Activated naive CD4-positive, alpha-beta T cell treated with anti-CD3 and anti-CD28 coated beads for 36 hours (primary cell): Measurements from ENCODE around the gene CCDC6. TPM values are rescaled to one million over a fixed set of nuclear protein-coding genes. Genes with fewer than 3 reads are reported as not detected.

Experiments
- CTCF ChIA-PET: fragments of 350-600 bp; sonication (Branson Sonifier 250); formaldehyde crosslinking; loops from one replicate; lab custom pipeline; 2021; ENCODE audit warnings: antibody characterized with exemption; lab: Charles Lee
- DNase-seq: peaks from one replicate; pipeline ENCODE4 v3.0.0-alpha.2; 2020
- H3K27ac Mint-ChIP-seq: one replicate; pipeline ENCODE4 v1.8.0; 2021; ENCODE audit warnings: mild to moderate bottlenecking, mixed read lengths
- H3K27me3 Mint-ChIP-seq: one replicate; pipeline ENCODE4 v1.8.0; 2021; ENCODE audit warnings: low read depth, mixed read lengths
- H3K36me3 Mint-ChIP-seq: one replicate; pipeline ENCODE4 v1.8.0; 2021; ENCODE audit warnings: low read depth, mixed read lengths
- H3K4me1 Mint-ChIP-seq: one replicate; pipeline ENCODE4 v1.8.0; 2021; ENCODE audit warnings: low read depth, mixed read lengths
- H3K4me3 Mint-ChIP-seq: one replicate; pipeline ENCODE4 v1.8.0; 2021; ENCODE audit warnings: mild to moderate bottlenecking, moderate library complexity, mixed read lengths
- H3K9me3 Mint-ChIP-seq: one replicate; pipeline ENCODE4 v1.8.0; 2021; ENCODE audit warnings: mixed read lengths
- intact Hi-C: fragments of 100-400 bp; cut with micrococcal nuclease; formaldehyde crosslinking; loops from one replicate; pipeline ENCODE4 v1.15.1; 2023
- total RNA-seq, 2 experiments: library from RNA; stranded (reverse); gene quantifications; one replicate each; pipeline ENCODE4 v1.2.3, GENCODE V29; 2021

The CCDC6 gene
- total RNA-seq, 2 experiments from 2014 or later = 43.1 to 44.9 TPM

- no peak overlapping the region for H3K27ac Mint-ChIP-seq
- H3K36me3 Mint-ChIP-seq = peaks cover 23% of the 10 kb centered on the region
- peaks cover 5% of the 10 kb centered on the region for H3K9me3 Mint-ChIP-seq
- peak; percentile 39 for DNase-seq
- no peak overlapping the region for H3K4me3 Mint-ChIP-seq
- intact Hi-C loops = loop anchor here (1.0 kb wide), 1 partner anchor 17 kb away; no protein-coding TSS in a partner anchor
- H3K27me3 Mint-ChIP-seq = no peaks in the 10 kb centered on the region
- peaks cover 70% of the 10 kb centered on the region for H3K4me1 Mint-ChIP-seq
- CTCF ChIA-PET = interaction anchor here (0.6 to 4.5 kb wide), 10 partner anchors 9 to 185 kb away, joined by 3 to 36 read pairs (median 3); partner anchors contain the start of gene CCDC6
Observed at GRCh38 chr10:59864141-59864962, 42.0 kb downstream of the CCDC6 start.

- peaks cover 5% of the 10 kb centered on the region for H3K9me3 Mint-ChIP-seq
- H3K27ac Mint-ChIP-seq = no peak overlapping the region
- DNase-seq = no peak
- CTCF ChIA-PET = interaction anchor here (0.6 kb wide), 1 partner anchor 38 kb away, joined by 3 read pairs; no protein-coding TSS in a partner anchor
- H3K27me3 Mint-ChIP-seq = no peaks in the 10 kb centered on the region
- no peak overlapping the region for H3K4me3 Mint-ChIP-seq
- intact Hi-C loops = loop anchor here (2.0 kb wide), 1 partner anchor 21 kb away; no protein-coding TSS in a partner anchor
- H3K36me3 Mint-ChIP-seq = peaks cover 24% of the 10 kb centered on the region
- H3K4me1 Mint-ChIP-seq = peaks cover 45% of the 10 kb centered on the region
Observed at GRCh38 chr10:59859570-59859969, 46.8 kb downstream of the CCDC6 start.

- CTCF ChIA-PET = interaction anchor here (1.2 kb wide), 1 partner anchor 63 kb away, joined by 3 read pairs; no protein-coding TSS in a partner anchor
- no peak for DNase-seq
- H3K36me3 Mint-ChIP-seq = peaks cover 24% of the 10 kb centered on the region
- no peak overlapping the region for H3K4me3 Mint-ChIP-seq
- no peak overlapping the region for H3K27ac Mint-ChIP-seq
- intact Hi-C loops = loop anchor here (2.0 kb wide), 1 partner anchor 19 kb away; no protein-coding TSS in a partner anchor
- H3K9me3 Mint-ChIP-seq = peaks cover 5% of the 10 kb centered on the region
- H3K4me1 Mint-ChIP-seq = peaks cover 50% of the 10 kb centered on the region
- no peaks in the 10 kb centered on the region for H3K27me3 Mint-ChIP-seq
Observed at GRCh38 chr10:59857921-59858320, 48.4 kb downstream of the CCDC6 start.

- no peak overlapping the region for H3K4me3 Mint-ChIP-seq
- peaks cover 5% of the 10 kb centered on the region for H3K9me3 Mint-ChIP-seq
- no peak overlapping the region for H3K27ac Mint-ChIP-seq
- DNase-seq = no peak
- peaks cover 31% of the 10 kb centered on the region for H3K36me3 Mint-ChIP-seq
- intact Hi-C loops = no loop called here
- H3K4me1 Mint-ChIP-seq = peaks cover 54% of the 10 kb centered on the region
- H3K27me3 Mint-ChIP-seq = no peaks in the 10 kb centered on the region
- CTCF ChIA-PET = no interaction called here
Observed at GRCh38 chr10:59857049-59857448, 49.3 kb downstream of the CCDC6 start.

DNA sequence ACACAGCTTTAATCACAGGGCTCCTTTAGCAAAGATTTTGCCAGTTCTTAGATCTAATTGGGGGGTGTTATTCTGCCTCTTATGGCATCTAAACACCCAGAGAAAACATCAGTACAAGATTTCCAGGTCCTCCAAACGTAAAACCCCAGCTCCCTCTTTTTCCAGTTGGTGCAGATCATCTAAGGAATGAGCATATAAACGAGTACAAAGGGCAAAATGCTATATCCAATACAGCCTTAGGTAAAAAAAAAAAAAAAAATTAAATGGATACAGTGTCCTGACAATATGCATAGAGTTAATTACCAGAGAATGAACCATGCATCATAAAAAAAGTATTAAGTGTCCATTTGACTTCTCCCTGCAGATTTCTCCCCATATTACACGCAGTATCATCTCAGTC lies 50.3 kb downstream of the CCDC6 start:
- peaks cover 50% of the 10 kb centered on the region for H3K4me1 Mint-ChIP-seq
- no peak for DNase-seq
- intact Hi-C loops = no loop called here

GRCh38 chr10:59854571-59854970 lies 51.8 kb downstream of the CCDC6 start:
- no peak for DNase-seq
- H3K4me3 Mint-ChIP-seq = no peak overlapping the region
- peaks cover 2% of the 10 kb centered on the region for H3K9me3 Mint-ChIP-seq
- H3K27me3 Mint-ChIP-seq = no peaks in the 10 kb centered on the region
- H3K36me3 Mint-ChIP-seq = peaks cover 16% of the 10 kb centered on the region
- H3K27ac Mint-ChIP-seq = no peak overlapping the region
- CTCF ChIA-PET = no interaction called here
- peaks cover 36% of the 10 kb centered on the region for H3K4me1 Mint-ChIP-seq
- intact Hi-C loops = no loop called here

More for the DNA sequence above, 50.3 kb downstream of the CCDC6 start:
- H3K36me3 Mint-ChIP-seq = peaks cover 27% of the 10 kb centered on the region
- no peaks in the 10 kb centered on the region for H3K27me3 Mint-ChIP-seq
- no peak overlapping the region for H3K4me3 Mint-ChIP-seq
- H3K27ac Mint-ChIP-seq = peak overlapping the region; percentile 1
- H3K9me3 Mint-ChIP-seq = peaks cover 5% of the 10 kb centered on the region
- CTCF ChIA-PET = interaction anchor here (0.8 kb wide), 1 partner anchor 50 kb away, joined by 4 read pairs; the partner anchor contains the start of gene CCDC6

DNA sequence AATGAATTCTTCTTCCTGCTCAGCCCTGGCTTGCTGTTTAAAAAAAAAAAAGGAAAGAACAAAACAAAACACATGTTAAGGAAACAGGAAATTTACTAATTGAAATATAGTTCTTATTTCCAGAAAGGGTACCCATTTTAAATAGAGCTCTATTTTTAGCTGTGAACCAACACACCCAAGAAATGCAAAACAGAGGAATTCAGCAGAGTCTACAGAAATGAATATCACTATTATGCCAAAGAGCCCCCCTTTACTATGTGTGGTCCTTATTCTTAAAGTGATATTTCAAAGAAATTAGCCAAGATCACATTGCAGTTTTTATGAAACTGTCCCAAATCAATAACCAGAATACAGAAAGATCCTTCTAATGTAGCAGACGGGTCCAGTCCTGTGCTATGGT lies 53.7 kb downstream of the CCDC6 start:
- no peaks in the 10 kb centered on the region for H3K27me3 Mint-ChIP-seq
- no peak overlapping the region for H3K4me3 Mint-ChIP-seq
- peaks cover 27% of the 10 kb centered on the region for H3K4me1 Mint-ChIP-seq
- intact Hi-C loops = no loop called here
- no peak for DNase-seq
- no peaks in the 10 kb centered on the region for H3K9me3 Mint-ChIP-seq
- H3K27ac Mint-ChIP-seq = no peak overlapping the region
- CTCF ChIA-PET = interaction anchor here (0.6 to 1.1 kb wide), 3 partner anchors 14 to 308 kb away, joined by 3 to 4 read pairs (median 3); partner anchors contain the start of gene CCDC6
- H3K36me3 Mint-ChIP-seq = peaks cover 23% of the 10 kb centered on the region

GRCh38 chr10:59851864-59852263 lies 54.5 kb downstream of the CCDC6 start:
- Mint-ChIP-seq H3K4me1 (peaks cover 27% of the 10 kb centered on the region), H3K36me3 (peaks cover 29% of the 10 kb centered on the region), H3K27ac (no peak overlapping the region), H3K9me3 (no peaks in the 10 kb centered on the region), H3K27me3 (no peaks in the 10 kb centered on the region), H3K4me3 (no peak overlapping the region)
- DNase-seq = no peak
- intact Hi-C loops = no loop called here
- CTCF ChIA-PET = interaction anchor here (0.5 to 1.1 kb wide), 4 partner anchors 15 to 55 kb away, joined by 3 read pairs; partner anchors contain the start of gene CCDC6

- DNase-seq = no peak
- Mint-ChIP-seq H3K36me3 (peaks cover 51% of the 10 kb centered on the region), H3K4me1 (peaks cover 7% of the 10 kb centered on the region), H3K9me3 (no peaks in the 10 kb centered on the region), H3K4me3 (no peak overlapping the region), H3K27ac (no peak overlapping the region), H3K27me3 (no peaks in the 10 kb centered on the region)
- intact Hi-C loops = no loop called here
- CTCF ChIA-PET = no interaction called here
Observed at GRCh38 chr10:59847888-59848287, 58.5 kb downstream of the CCDC6 start.

DNA sequence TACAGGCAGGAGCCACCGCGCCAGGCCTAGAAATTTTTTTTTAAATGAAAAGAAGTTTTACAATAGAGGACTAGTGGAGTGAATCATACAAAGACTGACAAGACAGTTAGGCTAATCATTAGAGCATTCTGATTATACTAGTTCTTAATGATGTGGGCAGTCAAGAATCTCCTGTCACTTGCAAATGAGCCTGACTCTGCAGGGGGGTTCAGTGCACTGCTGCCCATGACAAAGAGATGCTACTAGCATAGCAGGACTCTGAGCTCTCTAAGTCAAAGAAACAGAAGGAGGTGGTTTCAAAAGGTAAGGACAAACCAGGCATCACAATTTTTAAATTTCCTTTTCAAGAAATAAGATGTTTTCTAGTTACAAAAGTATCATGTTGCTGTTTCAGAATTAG lies 59.0 kb downstream of the CCDC6 start:
- intact Hi-C loops = no loop called here

GRCh38 chr10:59844436-59844835 lies 61.9 kb downstream of the CCDC6 start:
- intact Hi-C loops = no loop called here
- Mint-ChIP-seq H3K4me3 (no peak overlapping the region), H3K27me3 (no peaks in the 10 kb centered on the region), H3K4me1 (peaks cover 8% of the 10 kb centered on the region), H3K36me3 (peaks cover 61% of the 10 kb centered on the region), H3K9me3 (no peaks in the 10 kb centered on the region), H3K27ac (no peak overlapping the region)
- CTCF ChIA-PET = interaction anchor here (1.4 kb wide), 1 partner anchor 13 kb away, joined by 7 read pairs; no protein-coding TSS in a partner anchor
- no peak for DNase-seq

More for the DNA sequence above, 59.0 kb downstream of the CCDC6 start:
- Mint-ChIP-seq H3K4me1 (peaks cover 3% of the 10 kb centered on the region), H3K27ac (no peak overlapping the region), H3K9me3 (no peaks in the 10 kb centered on the region), H3K36me3 (peaks cover 50% of the 10 kb centered on the region), H3K4me3 (no peak overlapping the region), H3K27me3 (no peaks in the 10 kb centered on the region)
- no peak for DNase-seq
- CTCF ChIA-PET = no interaction called here

DNA sequence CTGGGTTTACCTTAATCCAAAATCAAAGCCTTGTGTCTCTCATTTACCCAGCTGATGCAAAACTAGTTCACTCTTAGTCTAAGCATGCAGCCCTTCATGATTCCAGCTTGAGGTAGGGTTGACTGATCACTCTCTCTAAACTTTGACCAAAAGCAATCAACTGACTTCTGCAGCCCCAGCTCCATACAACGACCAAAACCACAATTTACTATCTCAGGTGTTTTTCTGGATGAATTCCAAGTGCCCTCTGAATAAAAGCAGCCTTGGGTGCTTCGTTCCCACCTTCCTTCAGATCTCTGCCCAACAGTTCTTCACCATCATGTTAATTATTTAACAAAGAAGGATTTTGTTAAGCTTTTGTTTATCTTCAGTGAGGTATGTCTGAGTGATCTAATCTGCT lies 62.6 kb downstream of the CCDC6 start:
- peaks cover 56% of the 10 kb centered on the region for H3K36me3 Mint-ChIP-seq
- CTCF ChIA-PET = interaction anchor here (1.4 kb wide), 1 partner anchor 12 kb away, joined by 7 read pairs; no protein-coding TSS in a partner anchor
- intact Hi-C loops = no loop called here
- no peaks in the 10 kb centered on the region for H3K9me3 Mint-ChIP-seq
- no peak overlapping the region for H3K27ac Mint-ChIP-seq
- DNase-seq = no peak
- no peaks in the 10 kb centered on the region for H3K27me3 Mint-ChIP-seq
- H3K4me1 Mint-ChIP-seq = peaks cover 11% of the 10 kb centered on the region
- H3K4me3 Mint-ChIP-seq = no peak overlapping the region
